HCT116 (cell line): ENCODE measurements around the gene CTTN. TPM values are rescaled to one million over a fixed set of nuclear protein-coding genes. Genes with fewer than 3 reads are reported as not detected.

Experiments used
- ATAC-seq: fragments of 200-7000 bp; cut with Tn5 transposase; 2 replicates; pipeline ENCODE4 v1.9.1; 2020; ENCODE audit warnings: mild to moderate bottlenecking, moderate library complexity
- BruUV-seq: library from RNA; stranded (reverse); fragments of 400-500 nt; replicated peaks from 2 replicates; lab custom pipeline; 2021; lab: Mats Ljungman, UMichigan
- CTCF ChIA-PET: fragments of 300-600 bp; sonication (Branson Sonifier 250); formaldehyde crosslinking; loops from one replicate; lab custom pipeline; 2021; ENCODE audit warnings: antibody characterized with exemption; lab: Charles Lee
- POLR2A ChIA-PET: fragments of 300-600, 350-600 bp; sonication (Branson Sonifier 250); formaldehyde crosslinking; loops from one replicate; lab custom pipeline; 2021; ENCODE audit warnings: antibody characterized with exemption; lab: Charles Lee
- RAD21 ChIA-PET, 2 experiments: fragments of 300-600 bp; sonication (Branson Sonifier 250); formaldehyde crosslinking; loops; one replicate each; lab custom pipeline; 2023; ENCODE audit warnings: low total read pairs in 2 of 2; ENCODE audit not compliant: uncharacterized antibody in 2 of 2, unreplicated experiment in 2 of 2, low non-redundant PET in 1 of 2; lab: Charles Lee
- DNase-seq: peaks from one replicate; pipeline ENCODE4 v3.0.0-alpha.2; 2010; ENCODE audit warnings: low read depth, low spot score
- H2AFZ ChIP-seq: fragments of 200-600 bp; shearing (Covaris generic), sonication (generic); 2 replicates; pipeline ENCODE4 v1.6.1; 2017; ENCODE audit warnings: low read depth, mixed run types, mixed read lengths, antibody characterized with exemption, low read length; ENCODE audit not compliant: poor library complexity, severe bottlenecking
- H3K27ac ChIP-seq: 2 replicates; pipeline ENCODE4 v1.5.1; 2012; ENCODE audit warnings: low read depth, low read length
- H3K27me3 ChIP-seq: fragments of 200-600 bp; sonication (generic); 2 replicates; pipeline ENCODE4 v1.6.1; 2016; ENCODE audit warnings: mixed run types, low read length, mixed read lengths; ENCODE audit not compliant: insufficient read depth
- H3K36me3 ChIP-seq, 2 experiments: fragments of 200-500 bp in 1 of 2; fragments of 200-600 bp in 1 of 2; sonication (Bioruptor generic) in 1 of 2; sonication (generic) in 1 of 2; 2 replicates each; pipeline versions ENCODE4 v1.5.1 to v1.6.1; 2014 to 2016; ENCODE audit warnings: low read length in 2 of 2, inconsistent platforms in 1 of 2, mixed read lengths in 1 of 2, mixed run types in 1 of 2; ENCODE audit not compliant: insufficient read depth in 2 of 2, control insufficient read depth in 1 of 2
- H3K4me1 ChIP-seq, 2 experiments: fragments of 200-600 bp in 1 of 2; sonication (generic) in 1 of 2; 2 replicates each; pipeline versions ENCODE4 v1.5.1 to v1.6.1; 2012 to 2017; ENCODE audit warnings: low read length in 2 of 2, inconsistent platforms in 1 of 2, mild to moderate bottlenecking in 1 of 2, mixed read lengths in 1 of 2, mixed run types in 1 of 2, moderate library complexity in 1 of 2; ENCODE audit not compliant: insufficient read depth in 2 of 2, control insufficient read depth in 1 of 2
- H3K4me2 ChIP-seq: fragments of 200-600 bp; sonication (generic); 2 replicates; pipeline ENCODE4 v1.6.1; 2017; ENCODE audit warnings: mixed run types, low read length, mixed read lengths
- H3K4me3 ChIP-seq, 2 experiments: fragments of 200-600 bp in 1 of 2; sonication (generic) in 1 of 2; replicated peaks in 1 of 2; 2 replicates each; pipeline ENCODE4 v1.5.1; 2011 to 2016; ENCODE audit warnings: low read length in 2 of 2, control low read depth in 1 of 2, low read depth in 1 of 2, mild to moderate bottlenecking in 1 of 2, mixed read lengths in 1 of 2, mixed run types in 1 of 2
- H3K79me2 ChIP-seq: fragments of 200-600 bp; sonication (generic); 2 replicates; pipeline ENCODE4 v1.6.1; 2017; ENCODE audit warnings: mild to moderate bottlenecking, mixed run types, low read length, moderate library complexity, mixed read lengths; ENCODE audit not compliant: insufficient read depth
- H3K9ac ChIP-seq: fragments of 200-600 bp; sonication (generic); 2 replicates; pipeline ENCODE4 v1.6.1; 2016; ENCODE audit warnings: low read length, mixed read lengths
- H3K9me2 ChIP-seq: fragments of 200-600 bp; sonication (generic), shearing (Covaris generic); 2 replicates; pipeline ENCODE4 v1.6.1; 2017; ENCODE audit warnings: mixed run types, mild to moderate bottlenecking, moderate library complexity; ENCODE audit not compliant: insufficient read depth
- H3K9me3 ChIP-seq, 2 experiments: fragments of 200-500 bp in 1 of 2; fragments of 200-600 bp in 1 of 2; sonication (Bioruptor generic) in 1 of 2; sonication (generic) in 1 of 2; 2 replicates each; pipeline ENCODE4 v1.6.1; 2014 to 2017; ENCODE audit warnings: low read length in 2 of 2, mixed read lengths in 2 of 2, inconsistent platforms in 1 of 2, low read depth in 1 of 2, mild to moderate bottlenecking in 1 of 2, mixed run types in 1 of 2, moderate library complexity in 1 of 2; ENCODE audit not compliant: control insufficient read depth in 1 of 2, insufficient read depth in 1 of 2
- H4K20me1 ChIP-seq: fragments of 200-600 bp; sonication (generic), shearing (Covaris generic); 2 replicates; pipeline ENCODE4 v1.6.1; 2017; ENCODE audit warnings: mixed run types, mild to moderate bottlenecking, moderate library complexity; ENCODE audit not compliant: insufficient read depth
- CBX3 ChIP-seq: IDR thresholded peaks from 2 replicates; pipeline ENCODE4 v1.6.1; 2012; ENCODE audit warnings: low read depth
- CEBPB ChIP-seq: IDR thresholded peaks from 2 replicates; pipeline ENCODE4 v1.6.1; 2012; ENCODE audit warnings: low read depth
- CTCF ChIP-seq, 3 experiments: fragments of 200-600 bp in 1 of 3; sonication (generic) in 1 of 3; IDR thresholded peaks in 2 of 3; conservative IDR thresholded peaks in 1 of 3; 2 replicates each; pipeline ENCODE4 v1.5.1; 2012 to 2017; ENCODE audit warnings: low read depth in 2 of 3, low read length in 2 of 3, antibody characterized with exemption in 1 of 3, borderline replicate concordance in 1 of 3, control low read depth in 1 of 3, mild to moderate bottlenecking in 1 of 3, mixed read lengths in 1 of 3, mixed run types in 1 of 3, moderate library complexity in 1 of 3; ENCODE audit not compliant: insufficient read depth in 1 of 3
- EGR1 ChIP-seq: IDR thresholded peaks from 2 replicates; pipeline ENCODE4 v1.6.1; 2012; ENCODE audit warnings: low read depth
- ELF1 ChIP-seq: IDR thresholded peaks from 2 replicates; pipeline ENCODE4 v1.6.1; 2012; ENCODE audit warnings: low read depth, borderline replicate concordance
- EZH2 ChIP-seq: fragments of 200-600 bp; sonication (generic); IDR thresholded peaks from 2 replicates; pipeline ENCODE4 v1.6.1; 2017; ENCODE audit warnings: antibody characterized with exemption, mixed run types
- EZH2phosphoT487 ChIP-seq: fragments of 200-600 bp; IDR thresholded peaks from 2 replicates; pipeline ENCODE4 v1.6.1; 2018; ENCODE audit warnings: antibody characterized with exemption, borderline replicate concordance
- FOSL1 ChIP-seq: IDR thresholded peaks from 2 replicates; pipeline ENCODE4 v1.6.1; 2012; ENCODE audit warnings: low read depth
- JUND ChIP-seq: IDR thresholded peaks from 2 replicates; pipeline ENCODE4 v1.6.1; 2012
- MAX ChIP-seq: IDR thresholded peaks from 2 replicates; pipeline ENCODE4 v1.6.1; 2012
- POLR2A ChIP-seq: IDR thresholded peaks from 2 replicates; pipeline ENCODE4 v1.7.0; 2011; ENCODE audit warnings: borderline replicate concordance; ENCODE audit not compliant: insufficient read depth, insufficient read length; ENCODE audit errors: extremely low read depth
- SIN3A ChIP-seq: IDR thresholded peaks from 2 replicates; pipeline ENCODE4 v1.6.1; 2012; ENCODE audit warnings: low read depth
- SRF ChIP-seq: IDR thresholded peaks from 2 replicates; pipeline ENCODE4 v1.6.1; 2012; ENCODE audit warnings: low read depth
- TCF7L2 ChIP-seq: IDR thresholded peaks from 2 replicates; pipeline ENCODE4 v1.7.0; 2011; ENCODE audit warnings: borderline replicate concordance, inconsistent platforms; ENCODE audit not compliant: insufficient read depth, insufficient read length; ENCODE audit errors: extremely low read depth
- YY1 ChIP-seq: IDR thresholded peaks from 2 replicates; pipeline ENCODE4 v1.6.1; 2011; ENCODE audit warnings: low read length, low read depth, moderate library complexity, mild to moderate bottlenecking; ENCODE audit not compliant: insufficient replicate concordance; ENCODE audit errors: extremely low read depth
- ZBTB33 ChIP-seq: IDR thresholded peaks from 2 replicates; pipeline ENCODE4 v1.6.1; 2011; ENCODE audit warnings: mild to moderate bottlenecking, low read length, moderate library complexity; ENCODE audit not compliant: insufficient replicate concordance; ENCODE audit errors: extremely low read depth
- ZFX ChIP-seq: fragments of 450-650 bp; IDR thresholded peaks from 2 replicates; pipeline ENCODE4 v1.6.1; 2017
- ZNF274 ChIP-seq: fragments of 200-500 bp; sonication (Bioruptor generic); IDR thresholded peaks from 2 replicates; pipeline ENCODE4 v1.6.1; 2014; ENCODE audit warnings: mild to moderate bottlenecking, low read depth, low read length, inconsistent platforms
- intact Hi-C: fragments of 100-400 bp; cut with micrococcal nuclease; formaldehyde crosslinking; loops from 2 replicates; pipeline ENCODE4 v1.10.0; 2022
- total RNA-seq: library from RNA; stranded (reverse); gene quantifications from one replicate; pipeline ENCODE4 v1.2.1, GENCODE V29; 2021; ENCODE audit not compliant: unreplicated experiment
- TF ChIP-seq, protein P1 (sequence below): IDR thresholded peaks from 2 replicates; pipeline ENCODE4 v1.6.1; 2012; ENCODE audit warnings: low read depth

The CTTN gene
- total RNA-seq, 1 experiment from 2014 or later, result 249 TPM

GRCh38 chr11:70405679-70406395 is 7.5 kb downstream of the CTTN start:
- H4K20me1 ChIP-seq, result peaks cover 7% of the 10 kb centered on the region
- H3K27me3 ChIP-seq, result no peaks in the 10 kb centered on the region
- TF ChIP-seq SRF (no peak), ZNF274 (no peak), CBX3 (no peak), TCF7L2 (no peak), ZBTB33 (no peak), EZH2 (no peak), ELF1 (no peak), EZH2phosphoT487 (no peak), MAX (no peak), EGR1 (no peak), SIN3A (no peak), FOSL1 (no peak), YY1 (no peak), POLR2A (no peak), JUND (no peak), ZFX (no peak), CEBPB (no peak), CTCF (IDR thresholded peaks at IDR 0.05 in 2 of 3, conservative IDR thresholded peaks at IDR 0.05 in 1 of 3; ENCODE audit: borderline replicate concordance in 1 of 3, insufficient read depth in 1 of 3, low read depth in 2 of 3, low read length in 2 of 3) (no peak)
- TF ChIP-seq, protein P1, sequence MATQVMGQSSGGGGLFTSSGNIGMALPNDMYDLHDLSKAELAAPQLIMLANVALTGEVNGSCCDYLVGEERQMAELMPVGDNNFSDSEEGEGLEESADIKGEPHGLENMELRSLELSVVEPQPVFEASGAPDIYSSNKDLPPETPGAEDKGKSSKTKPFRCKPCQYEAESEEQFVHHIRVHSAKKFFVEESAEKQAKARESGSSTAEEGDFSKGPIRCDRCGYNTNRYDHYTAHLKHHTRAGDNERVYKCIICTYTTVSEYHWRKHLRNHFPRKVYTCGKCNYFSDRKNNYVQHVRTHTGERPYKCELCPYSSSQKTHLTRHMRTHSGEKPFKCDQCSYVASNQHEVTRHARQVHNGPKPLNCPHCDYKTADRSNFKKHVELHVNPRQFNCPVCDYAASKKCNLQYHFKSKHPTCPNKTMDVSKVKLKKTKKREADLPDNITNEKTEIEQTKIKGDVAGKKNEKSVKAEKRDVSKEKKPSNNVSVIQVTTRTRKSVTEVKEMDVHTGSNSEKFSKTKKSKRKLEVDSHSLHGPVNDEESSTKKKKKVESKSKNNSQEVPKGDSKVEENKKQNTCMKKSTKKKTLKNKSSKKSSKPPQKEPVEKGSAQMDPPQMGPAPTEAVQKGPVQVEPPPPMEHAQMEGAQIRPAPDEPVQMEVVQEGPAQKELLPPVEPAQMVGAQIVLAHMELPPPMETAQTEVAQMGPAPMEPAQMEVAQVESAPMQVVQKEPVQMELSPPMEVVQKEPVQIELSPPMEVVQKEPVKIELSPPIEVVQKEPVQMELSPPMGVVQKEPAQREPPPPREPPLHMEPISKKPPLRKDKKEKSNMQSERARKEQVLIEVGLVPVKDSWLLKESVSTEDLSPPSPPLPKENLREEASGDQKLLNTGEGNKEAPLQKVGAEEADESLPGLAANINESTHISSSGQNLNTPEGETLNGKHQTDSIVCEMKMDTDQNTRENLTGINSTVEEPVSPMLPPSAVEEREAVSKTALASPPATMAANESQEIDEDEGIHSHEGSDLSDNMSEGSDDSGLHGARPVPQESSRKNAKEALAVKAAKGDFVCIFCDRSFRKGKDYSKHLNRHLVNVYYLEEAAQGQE, result no peak
- H3K36me3 ChIP-seq, result peaks cover 44 to 60% of the 10 kb centered on the region in 2 experiments
- no peak overlapping the region for H3K9ac ChIP-seq
- no peak overlapping the region for H3K27ac ChIP-seq
- H3K9me2 ChIP-seq, result no peaks in the 10 kb centered on the region
- no peak overlapping the region for H3K4me2 ChIP-seq
- no peak for DNase-seq
- no peaks in the 10 kb centered on the region for H3K9me3 ChIP-seq
- H3K4me1 ChIP-seq, result peaks cover 1 to 17% of the 10 kb centered on the region in 2 experiments
- no TSS peak for BruUV-seq
- no peak overlapping the region for H3K4me3 ChIP-seq
- no peak for ATAC-seq
- no peak overlapping the region for H2AFZ ChIP-seq
- POLR2A ChIA-PET, result no interaction called here
- peaks cover 91% of the 10 kb centered on the region for H3K79me2 ChIP-seq
- RAD21 ChIA-PET, result no interaction called here
- CTCF ChIA-PET, result no interaction called here
- intact Hi-C loops, result no loop called here
